Tibial nerve (tissue), 4 donors: Measurements from ENCODE around the gene ANKRD27. TPM values are rescaled to one million over a fixed set of nuclear protein-coding genes. Genes with fewer than 3 reads are reported as not detected.

Experiments
- DNase-seq, 2 donors: peaks; one replicate each; pipeline ENCODE4 v3.0.0-alpha.2; 2019; ENCODE audit warnings: low spot score in 2 of 2
- H3K27ac ChIP-seq, 4 donors: fragments of 200-600 bp; sonication (generic) in 3 of 4; one replicate each; pipeline ENCODE4 v1.5.1; 2017 to 2019; ENCODE audit warnings: mild to moderate bottlenecking in 1 of 4
- H3K27me3 ChIP-seq, 2 donors: fragments of 200-600 bp; sonication (generic) in 1 of 2; one replicate each; pipeline versions ENCODE4 v1.5.1 to v1.6.0; 2017 to 2019
- H3K36me3 ChIP-seq, 3 donors: fragments of 200-600 bp; sonication (generic); one replicate each; pipeline ENCODE4 v1.5.1; 2018 to 2019
- H3K4me1 ChIP-seq, 4 donors: fragments of 200-600 bp; sonication (generic) in 3 of 4; one replicate each; pipeline ENCODE4 v1.5.1; 2017 to 2019
- H3K4me3 ChIP-seq, 4 donors: fragments of 200-600 bp; sonication (generic) in 3 of 4; one replicate each; pipeline ENCODE4 v1.5.1; 2017 to 2019; ENCODE audit warnings: mild to moderate bottlenecking in 1 of 4, moderate library complexity in 1 of 4
- H3K9me3 ChIP-seq, 4 donors: fragments of 200-600 bp; sonication (generic) in 3 of 4; one replicate each; pipeline ENCODE4 v1.5.1; 2017 to 2019
- CTCF ChIP-seq, 5 experiments: fragments of 200-600 bp in 3 of 5; fragments of 450-650 bp in 2 of 5; sonication (generic) in 3 of 5; IDR thresholded peaks; one replicate each; pipeline ENCODE4 v1.5.1; 2016 to 2019; ENCODE audit warnings: antibody characterized with exemption in 5 of 5, mild to moderate bottlenecking in 3 of 5, moderate library complexity in 2 of 5
- EP300 ChIP-seq, 2 donors: sonication (generic); formaldehyde crosslinking; IDR thresholded peaks; one replicate each; pipeline ENCODE4 v1.6.1; 2017; ENCODE audit warnings: antibody characterized with exemption in 2 of 2, mild to moderate bottlenecking in 1 of 2
- POLR2A ChIP-seq, 2 donors: fragments of 450-650 bp; IDR thresholded peaks; one replicate each; pipeline ENCODE4 v1.6.1; 2017; ENCODE audit warnings: antibody characterized with exemption in 2 of 2, mild to moderate bottlenecking in 2 of 2, moderate library complexity in 2 of 2
- WGBS, 2 donors: methylation state at CpG; one replicate each; pipeline ENCODE4 v1.1.5; 2018; 5-methylcytosine and 5-hydroxymethylcytosine counted together
- total RNA-seq, 4 donors: library from RNA; depleted of rRNA; stranded (reverse); fragments of >200 nt; gene quantifications; one replicate each; pipeline ENCODE4 v1.1.0, GENCODE V29; 2016

Gene ANKRD27
- total RNA-seq, 4 donors from 2014 or later: 13.7 to 28.6 (median 23.5) TPM

GRCh38 chr19:32675720-32676185, 773 bp upstream of the ANKRD27 start, which contains the start of gene RGS9BP:
Gene RGS9BP (plus strand): TSS chr19:32675848. CDS start chr19:32676264, 416 bp downstream.
- H3K4me1 ChIP-seq: peaks cover 0 to 42% (median 6%) of the 10 kb centered on the region in 4 donors
- TF ChIP-seq POLR2A (IDR thresholded peaks at IDR 0.05) (no peak), CTCF (IDR thresholded peaks at IDR 0.05) (no peak), EP300 (IDR thresholded peaks at IDR 0.05) (no peak)
- peak within 1 kb of the TSS; percentile 61 to 98 (median 92) for H3K4me3 ChIP-seq
- peak within 1 kb of the TSS; percentile 46 to 90 (median 84) for H3K27ac ChIP-seq
- WGBS, 2 donors: 1 to 3% methylated on average over 13 to 16 of the region's 53 CpGs
- DNase-seq: peak; percentile 54 to 58
- no peaks in the 10 kb centered on the region for H3K9me3 ChIP-seq
- peaks cover 3 to 19% of the 10 kb centered on the region in 2 donors for H3K27me3 ChIP-seq
- no peaks in the 10 kb centered on the region for H3K36me3 ChIP-seq

- H3K27ac ChIP-seq: peak overlapping the region; percentile 46 to 90 (median 84)
- H3K4me3 ChIP-seq: peak overlapping the region; percentile 61 to 98 (median 92)
- peaks cover 3 to 19% of the 10 kb centered on the region in 2 donors for H3K27me3 ChIP-seq
- no peaks in the 10 kb centered on the region for H3K9me3 ChIP-seq
- 1% methylated on average over 42 to 44 of the region's 67 CpGs for WGBS, 2 donors
- peaks cover 0 to 46% (median 6%) of the 10 kb centered on the region in 4 donors for H3K4me1 ChIP-seq
- TF ChIP-seq CTCF (IDR thresholded peaks at IDR 0.05): no peak
- no peak for TF ChIP-seq POLR2A (IDR thresholded peaks at IDR 0.05)
- no peak for TF ChIP-seq EP300 (IDR thresholded peaks at IDR 0.05)
- DNase-seq: no peak
- no peaks in the 10 kb centered on the region for H3K36me3 ChIP-seq
These were observed 638 bp downstream of the ANKRD27 start for GRCh38 chr19:32674153-32674930.

GRCh38 chr19:32673573-32673972, 1.4 kb downstream of the ANKRD27 start:
- DNase-seq: no peak

GRCh38 chr19:32672841-32673240, 2.1 kb downstream of the ANKRD27 start:
- DNase-seq: no peak
- Histone ChIP-seq H3K27ac (no peak overlapping the region), H3K9me3 (no peaks in the 10 kb centered on the region), H3K36me3 (no peaks in the 10 kb centered on the region), H3K4me3 (no peak overlapping the region), H3K4me1 (peaks cover 0 to 46% (median 6%) of the 10 kb centered on the region in 4 donors), H3K27me3 (peaks cover 3 to 19% of the 10 kb centered on the region in 2 donors)
- TF ChIP-seq POLR2A (IDR thresholded peaks at IDR 0.05) (no peak), EP300 (IDR thresholded peaks at IDR 0.05) (no peak), CTCF (IDR thresholded peaks at IDR 0.05) (no peak)
- 70 to 92% methylated on average over 3 of the region's 3 CpGs for WGBS, 2 donors

More at GRCh38 chr19:32673573-32673972, 1.4 kb downstream of the ANKRD27 start:
- TF ChIP-seq CTCF (IDR thresholded peaks at IDR 0.05) (no peak), EP300 (IDR thresholded peaks at IDR 0.05) (no peak), POLR2A (IDR thresholded peaks at IDR 0.05) (no peak)
- peaks cover 3 to 19% of the 10 kb centered on the region in 2 donors for H3K27me3 ChIP-seq
- peak overlapping the region in 1 of 4 donors; percentile 61 for H3K4me3 ChIP-seq
- no peaks in the 10 kb centered on the region for H3K36me3 ChIP-seq
- no peaks in the 10 kb centered on the region for H3K9me3 ChIP-seq
- H3K4me1 ChIP-seq: peaks cover 0 to 46% (median 6%) of the 10 kb centered on the region in 4 donors
- 88 to 91% methylated on average over 10 of the region's 10 CpGs for WGBS, 2 donors
- H3K27ac ChIP-seq: no peak overlapping the region
